VCaP (cell line): Measurements from ENCODE around the gene IGSF9.

Source experiments
- H3K27ac ChIP-seq: fragments of 450-650 bp; 2 replicates; pipeline ENCODE4 v1.5.1; 2017
- TF ChIP-seq, protein P1 (sequence below): fragments of 450-650 bp; conservative IDR thresholded peaks from 2 replicates; pipeline ENCODE4 v1.5.1; 2017; ENCODE audit warnings: mild to moderate bottlenecking, moderate library complexity

Gene IGSF9

DNA sequence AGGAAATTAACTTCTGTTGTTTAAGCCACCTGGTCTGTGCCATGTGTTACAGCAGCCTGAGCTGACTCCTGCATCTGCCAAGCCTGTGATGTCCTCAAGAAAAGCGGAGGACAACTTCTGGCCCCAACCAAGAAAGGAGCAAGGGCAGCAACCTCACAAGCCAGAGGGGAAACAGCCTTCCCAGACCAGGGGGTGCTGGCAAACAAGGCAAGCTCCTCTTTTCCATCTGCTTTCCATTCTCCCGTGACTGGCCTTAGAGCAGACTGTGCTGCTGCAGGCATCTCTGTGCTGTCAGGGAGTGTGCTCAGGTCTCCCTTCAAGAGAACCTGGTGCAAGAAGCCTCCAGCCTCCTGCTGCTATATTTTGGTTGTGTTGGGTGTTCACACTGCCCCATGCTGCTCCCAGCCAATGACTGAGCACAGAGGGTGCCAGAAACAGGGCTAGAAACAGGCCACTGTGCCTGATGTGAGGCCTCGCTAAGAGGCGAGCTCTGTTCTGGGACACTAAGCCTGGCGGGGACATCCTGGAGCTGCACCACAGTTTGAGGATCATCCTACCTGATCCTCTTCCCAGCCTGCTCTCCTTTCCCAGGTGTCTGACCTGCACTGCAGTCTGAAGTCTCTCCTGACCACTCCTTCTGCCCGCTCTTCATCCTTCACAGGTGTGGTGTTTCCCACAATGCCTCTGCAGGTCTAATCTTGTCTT lies 36.1 kb upstream of the IGSF9 start:
- TF ChIP-seq, protein P1, sequence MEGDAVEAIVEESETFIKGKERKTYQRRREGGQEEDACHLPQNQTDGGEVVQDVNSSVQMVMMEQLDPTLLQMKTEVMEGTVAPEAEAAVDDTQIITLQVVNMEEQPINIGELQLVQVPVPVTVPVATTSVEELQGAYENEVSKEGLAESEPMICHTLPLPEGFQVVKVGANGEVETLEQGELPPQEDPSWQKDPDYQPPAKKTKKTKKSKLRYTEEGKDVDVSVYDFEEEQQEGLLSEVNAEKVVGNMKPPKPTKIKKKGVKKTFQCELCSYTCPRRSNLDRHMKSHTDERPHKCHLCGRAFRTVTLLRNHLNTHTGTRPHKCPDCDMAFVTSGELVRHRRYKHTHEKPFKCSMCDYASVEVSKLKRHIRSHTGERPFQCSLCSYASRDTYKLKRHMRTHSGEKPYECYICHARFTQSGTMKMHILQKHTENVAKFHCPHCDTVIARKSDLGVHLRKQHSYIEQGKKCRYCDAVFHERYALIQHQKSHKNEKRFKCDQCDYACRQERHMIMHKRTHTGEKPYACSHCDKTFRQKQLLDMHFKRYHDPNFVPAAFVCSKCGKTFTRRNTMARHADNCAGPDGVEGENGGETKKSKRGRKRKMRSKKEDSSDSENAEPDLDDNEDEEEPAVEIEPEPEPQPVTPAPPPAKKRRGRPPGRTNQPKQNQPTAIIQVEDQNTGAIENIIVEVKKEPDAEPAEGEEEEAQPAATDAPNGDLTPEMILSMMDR: no peak
- H3K27ac ChIP-seq: no peak overlapping the region

DNA sequence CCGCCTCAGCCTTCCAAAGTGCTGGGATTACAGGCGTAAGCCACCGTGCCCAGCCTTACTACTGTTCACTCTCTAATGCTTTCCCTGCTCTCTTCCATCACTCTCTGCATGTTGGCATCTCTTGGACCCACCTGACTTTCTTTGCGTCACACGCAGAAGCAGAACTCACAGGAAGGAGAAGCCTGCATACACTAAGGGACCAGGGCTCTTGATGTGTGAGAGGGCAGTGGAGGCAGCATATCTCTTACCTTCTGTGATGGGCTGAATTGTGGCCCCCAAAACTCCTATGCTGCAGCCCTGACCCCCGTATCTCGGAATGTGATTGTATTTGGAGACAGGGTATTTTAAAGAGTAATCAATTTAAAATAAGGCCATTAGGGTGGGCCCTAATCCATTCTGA lies 35.4 kb upstream of the IGSF9 start:
- TF ChIP-seq, protein P1: no peak
- no peak overlapping the region for H3K27ac ChIP-seq

DNA sequence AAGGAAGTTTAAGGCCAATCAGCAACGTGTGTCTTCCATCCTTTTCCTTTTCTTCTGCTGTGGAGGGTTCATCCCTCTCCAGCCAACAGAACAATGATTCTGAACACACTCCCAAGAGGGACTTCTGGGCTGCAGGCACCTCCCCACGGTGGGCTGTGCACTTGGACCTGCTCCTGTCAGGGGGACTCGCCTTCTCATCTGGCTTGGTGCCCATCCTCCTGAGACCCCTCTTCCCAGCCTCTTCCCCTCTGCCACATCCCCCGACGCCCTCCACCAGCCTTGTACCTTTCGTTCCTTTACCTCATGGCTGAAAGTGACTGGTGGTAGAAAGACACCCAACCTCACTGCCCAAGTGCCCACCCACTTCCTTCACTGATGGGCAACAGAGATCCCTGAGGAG lies 34.7 kb upstream of the IGSF9 start:
- TF ChIP-seq, protein P1: no peak

DNA sequence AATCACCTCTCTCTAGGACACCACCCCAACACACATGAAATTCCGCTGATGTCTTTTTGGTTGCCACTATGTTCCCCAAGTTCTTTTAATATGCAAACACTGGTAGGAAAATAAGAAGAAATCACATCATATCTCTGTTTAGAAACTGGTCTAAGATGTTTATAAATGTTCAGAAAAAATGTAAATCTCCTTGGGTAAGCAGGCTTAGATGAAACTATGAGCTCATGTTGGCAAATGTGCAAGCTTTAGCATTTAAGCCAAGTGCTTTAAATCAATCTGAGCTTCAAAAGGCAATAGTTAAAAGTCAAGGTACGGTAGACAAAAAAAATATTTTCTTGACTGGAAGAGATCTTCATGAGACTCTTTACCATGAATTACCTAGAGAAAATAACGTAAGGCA lies 33.8 kb upstream of the IGSF9 start:
- TF ChIP-seq, protein P1: no peak
- H3K27ac ChIP-seq: no peak overlapping the region

More for the DNA sequence above, 34.7 kb upstream of the IGSF9 start:
- no peak overlapping the region for H3K27ac ChIP-seq

DNA sequence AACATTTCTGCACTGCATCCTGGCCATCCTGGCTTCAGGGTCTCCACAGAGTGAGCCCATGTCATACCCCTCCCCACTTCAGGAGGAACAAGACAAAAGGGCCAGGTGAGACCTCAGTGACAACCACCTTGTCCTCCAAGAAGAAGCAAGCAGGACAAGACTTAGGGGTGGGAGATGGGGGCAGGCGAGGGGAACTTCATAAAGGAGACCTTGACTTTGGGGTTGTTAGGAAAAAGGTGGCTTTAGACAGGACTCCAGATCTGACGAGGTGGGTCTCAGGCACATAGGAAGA lies 32.6 kb upstream of the IGSF9 start:
- TF ChIP-seq, protein P1: no peak
- no peak overlapping the region for H3K27ac ChIP-seq

DNA sequence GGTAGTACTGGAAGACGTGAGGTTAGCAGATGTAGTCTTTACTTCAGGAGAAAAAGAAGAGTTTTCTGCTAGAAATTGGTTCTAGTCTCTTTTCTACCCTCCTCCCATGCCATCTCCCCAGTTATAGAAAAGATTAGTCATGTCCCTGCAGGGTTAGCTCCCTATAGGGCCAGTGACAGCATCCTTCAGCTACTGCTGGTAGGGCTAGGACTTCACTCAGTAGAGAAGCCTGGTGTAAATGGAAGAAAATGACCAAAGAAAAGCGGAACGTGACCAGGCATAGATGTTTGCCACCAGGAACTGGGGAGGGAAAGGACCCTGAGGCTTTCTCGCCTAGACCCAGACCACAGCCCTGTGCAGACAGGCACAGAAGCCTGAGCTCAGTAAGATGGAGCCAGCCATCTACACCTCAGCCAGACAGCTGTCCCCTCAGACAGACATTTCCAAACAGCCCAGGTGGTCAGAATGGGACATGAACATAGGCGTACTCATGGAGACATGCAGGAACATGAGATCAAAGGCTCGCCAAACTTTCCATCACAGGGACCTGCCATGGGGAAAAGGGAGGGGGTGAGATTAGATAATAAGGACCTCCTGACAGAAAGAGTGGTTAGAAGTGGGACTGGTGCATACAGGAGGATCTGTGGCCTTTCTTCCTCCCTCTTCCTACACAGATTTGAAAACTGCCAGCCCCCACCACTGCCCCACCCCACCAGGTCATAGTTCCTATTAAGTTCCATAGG lies 32.1 kb upstream of the IGSF9 start:
- H3K27ac ChIP-seq: no peak overlapping the region
- TF ChIP-seq, protein P1: no peak

DNA sequence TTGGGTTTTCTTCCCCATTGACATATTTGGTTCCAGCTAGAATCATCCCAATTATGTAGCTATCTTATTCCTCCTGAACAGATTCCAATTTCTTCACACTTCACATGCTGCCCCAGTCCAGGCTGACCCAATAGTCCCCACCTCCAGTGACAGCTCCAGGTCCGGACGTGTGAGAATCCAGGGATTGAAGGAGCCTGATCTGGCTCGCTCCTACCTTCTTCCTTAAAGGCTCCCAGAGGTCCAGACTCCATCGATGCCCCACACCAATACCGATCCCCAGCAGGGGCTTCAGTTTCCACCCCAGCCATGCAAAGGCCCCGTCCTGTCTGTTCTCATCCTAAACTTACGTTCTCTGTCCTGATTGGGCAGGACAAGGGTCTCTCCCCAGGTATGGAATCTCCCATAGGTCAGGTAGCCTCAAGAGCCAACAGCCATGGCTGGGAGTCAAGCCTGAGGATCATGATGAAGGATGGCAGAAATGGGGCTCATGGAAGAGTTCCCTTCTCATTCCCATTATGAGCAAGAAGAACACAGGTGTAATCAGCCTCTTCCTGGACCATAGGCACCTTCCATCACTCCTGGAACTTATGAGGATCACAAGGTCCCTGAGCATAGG lies 29.0 kb upstream of the IGSF9 start:
- no peak overlapping the region for H3K27ac ChIP-seq
- TF ChIP-seq, protein P1: no peak
